HG02763 (cell line): Measurements from ENCODE around the gene OLIG3.

Experiments used
- ATAC-seq: cut with Tn5 transposase; IDR thresholded peaks from one replicate; pipeline ENCODE4 v1.9.1; 2021; ENCODE audit warnings: mild to moderate bottlenecking, moderate library complexity; ENCODE audit not compliant: unreplicated experiment

The OLIG3 gene

GRCh38 chr6:137494281-137494987 lies at the start of gene OLIG3:
Gene OLIG3, minus strand, starts transcription at chr6:137494394. Its CDS starts 224 bp downstream, at chr6:137494170.
- no peak for ATAC-seq

DNA sequence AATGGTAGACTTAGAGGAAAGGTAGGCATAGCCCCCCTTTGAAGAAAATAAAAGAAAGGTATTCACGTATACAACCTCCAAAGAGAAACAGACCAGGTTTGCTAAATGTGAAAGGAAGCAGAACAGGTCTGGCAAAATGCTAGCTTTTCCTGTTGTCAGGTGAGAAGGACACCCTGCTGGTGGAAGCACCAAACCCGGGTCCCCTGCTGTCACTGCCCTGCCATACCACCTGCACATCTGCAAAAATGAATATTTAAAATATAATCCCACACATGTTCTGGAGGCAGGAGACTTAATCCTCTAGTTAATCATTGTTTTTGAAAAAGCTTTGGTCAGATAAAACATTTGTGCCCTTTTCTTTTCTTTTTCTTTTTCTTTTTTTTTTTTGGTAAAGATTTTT lies 48.9 kb upstream of the OLIG3 start:
- ATAC-seq: no peak

- ATAC-seq: no peak
Measured at GRCh38 chr6:137542713-137543112, 48.5 kb upstream of the OLIG3 start.

GRCh38 chr6:137541534-137542063 lies 47.4 kb upstream of the OLIG3 start:
- no peak for ATAC-seq

- no peak for ATAC-seq
Measured at GRCh38 chr6:137536104-137536773, 42.0 kb upstream of the OLIG3 start.

- no peak for ATAC-seq
Measured at GRCh38 chr6:137531376-137532092, 37.3 kb upstream of the OLIG3 start.

DNA sequence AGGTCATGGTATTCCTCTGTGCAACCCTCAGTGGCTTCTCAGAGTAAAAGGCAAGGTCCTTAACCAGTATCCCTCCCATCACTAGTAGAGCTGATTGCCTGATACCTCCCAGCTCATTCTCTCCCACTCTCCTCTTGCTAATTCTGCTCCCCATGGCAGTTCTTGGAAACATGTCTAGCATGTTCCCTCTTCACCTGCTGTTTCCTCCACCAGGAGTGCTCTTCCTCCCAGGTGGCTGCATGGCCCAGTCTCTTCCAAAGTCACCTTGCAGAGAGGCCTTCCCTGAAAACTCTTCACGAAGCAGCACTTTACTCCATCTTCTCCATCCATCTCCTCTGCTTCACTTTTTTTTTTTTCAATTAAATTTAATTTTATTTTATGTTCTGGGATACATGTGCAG lies 36.2 kb upstream of the OLIG3 start:
- no peak for ATAC-seq

- no peak for ATAC-seq
Measured at GRCh38 chr6:137522831-137523230, 28.6 kb upstream of the OLIG3 start.

DNA sequence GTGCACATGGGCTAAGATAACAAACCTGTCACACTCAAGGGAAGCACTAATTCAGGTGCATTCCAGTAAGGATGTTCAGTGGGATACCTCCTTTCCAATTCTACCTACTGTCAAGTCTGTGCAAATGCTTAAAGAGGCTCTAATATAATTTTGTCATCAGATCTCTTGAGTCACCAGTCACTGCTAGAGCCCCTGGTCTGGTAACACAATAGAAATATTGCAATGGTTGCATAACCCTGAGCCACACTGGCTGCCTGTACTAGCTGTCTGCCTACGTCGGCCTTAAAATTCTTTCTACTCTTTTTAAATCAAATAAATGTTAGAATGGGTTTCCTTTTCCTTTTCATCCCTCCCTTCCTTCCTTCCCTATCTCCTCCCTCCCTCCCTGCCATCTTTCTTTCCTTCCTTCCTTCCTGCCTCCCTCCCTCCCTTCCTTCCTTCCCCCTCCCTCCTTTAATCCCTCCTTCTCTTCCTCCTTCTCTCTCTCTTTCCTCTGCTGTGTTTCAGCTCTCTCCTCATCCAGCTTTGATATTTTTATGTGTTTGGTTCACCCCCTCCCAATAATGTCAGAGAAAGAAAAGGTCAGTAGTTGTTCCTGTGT lies 28.1 kb upstream of the OLIG3 start:
- no peak for ATAC-seq

GRCh38 chr6:137520520-137520919 lies 26.3 kb upstream of the OLIG3 start:
- ATAC-seq: no peak

DNA sequence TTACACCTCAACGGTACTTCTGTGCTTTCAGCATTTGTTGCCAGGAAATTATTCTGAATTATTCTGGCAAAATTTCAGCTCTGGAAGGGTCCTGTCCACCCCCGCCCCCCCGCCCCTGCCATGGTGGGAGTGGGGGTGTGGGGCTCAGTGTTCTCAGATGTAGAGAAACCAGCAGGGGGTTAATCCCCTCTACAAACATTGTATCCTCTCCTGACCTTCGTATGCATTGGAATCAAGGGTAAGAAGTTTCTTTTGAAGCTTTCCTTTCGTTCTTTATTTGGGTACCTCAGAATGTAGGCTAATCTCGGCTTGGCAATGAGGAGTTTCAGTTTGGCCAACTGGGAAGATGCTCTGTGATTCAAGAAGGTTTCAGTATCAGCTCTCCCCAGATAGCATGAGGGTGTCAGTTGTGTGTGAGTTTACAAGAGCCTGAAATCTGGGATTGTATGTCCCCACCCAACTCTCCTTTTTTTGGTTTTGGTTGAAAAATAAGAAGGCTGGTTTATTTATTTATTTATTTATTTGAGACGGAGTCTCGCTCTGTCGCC lies 25.5 kb upstream of the OLIG3 start:
- no peak for ATAC-seq

DNA sequence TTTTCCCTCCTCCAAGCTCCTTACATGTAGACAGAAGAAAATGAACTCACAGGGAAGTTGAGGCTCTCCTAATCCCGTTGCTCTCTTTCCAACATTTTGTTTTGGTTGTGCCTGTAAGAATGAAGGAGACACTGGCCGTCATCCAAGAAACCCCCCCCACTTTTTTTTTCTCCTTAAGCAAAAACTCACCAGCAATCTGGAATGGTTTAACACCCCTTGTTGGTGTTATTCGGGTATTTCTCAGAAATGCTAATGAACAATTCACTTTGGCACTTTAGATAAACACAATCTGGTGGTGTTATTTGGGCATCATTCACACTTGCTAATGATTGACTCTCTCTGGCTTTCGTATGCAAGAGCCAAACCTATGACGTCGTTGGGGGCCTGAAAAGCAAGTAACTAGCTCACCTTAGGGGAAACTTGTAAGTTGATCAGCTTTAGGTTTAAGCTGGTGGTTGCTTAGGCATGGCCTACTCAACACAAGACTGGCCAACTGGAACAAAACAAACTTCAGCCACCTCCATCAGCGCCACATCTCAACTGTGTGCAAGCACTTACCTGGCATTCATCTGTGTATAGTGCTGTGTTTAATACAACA lies 24.3 kb upstream of the OLIG3 start:
- ATAC-seq: no peak

- ATAC-seq: no peak
Measured at GRCh38 chr6:137514418-137514817, 20.2 kb upstream of the OLIG3 start.

- no peak for ATAC-seq
Measured at GRCh38 chr6:137512757-137513605, 18.8 kb upstream of the OLIG3 start.

GRCh38 chr6:137510923-137511322 lies 16.7 kb upstream of the OLIG3 start:
- ATAC-seq: no peak

- ATAC-seq: no peak
Measured at GRCh38 chr6:137498481-137499190, 4.4 kb upstream of the OLIG3 start.

GRCh38 chr6:137497721-137498463 lies 3.7 kb upstream of the OLIG3 start:
- ATAC-seq: no peak
